NB4 (cell line): ENCODE results near the gene CDC26.
A peak's percentile ranks its signal among the peaks of the same experiment; 100 is the strongest.

ENCODE experiments used
- DNase-seq: peaks from one replicate; pipeline ENCODE4 v3.0.0; 2010; ENCODE audit warnings: low read depth
- H3K4me3 ChIP-seq: one replicate; pipeline ENCODE4 v1.5.1; 2011; ENCODE audit warnings: mild to moderate bottlenecking, low read depth, low read length, moderate library complexity
- MYC ChIP-seq: IDR thresholded peaks from 2 replicates; pipeline ENCODE4 v1.6.1; 2011; ENCODE audit warnings: low read depth, low read length
- POLR2A ChIP-seq: IDR thresholded peaks from 2 replicates; pipeline ENCODE4 v1.6.1; 2011; ENCODE audit warnings: mild to moderate bottlenecking; ENCODE audit not compliant: insufficient read length; ENCODE audit errors: extremely low read depth
- TF ChIP-seq, protein P1 (sequence below): IDR thresholded peaks from one replicate; pipeline ENCODE4 v1.5.1; 2012; ENCODE audit warnings: low read depth, low read length
- TF ChIP-seq, protein P2 (sequence below): IDR thresholded peaks from 2 replicates; pipeline ENCODE4 v1.6.1; 2011; ENCODE audit warnings: low read depth, low read length

Gene CDC26

DNA sequence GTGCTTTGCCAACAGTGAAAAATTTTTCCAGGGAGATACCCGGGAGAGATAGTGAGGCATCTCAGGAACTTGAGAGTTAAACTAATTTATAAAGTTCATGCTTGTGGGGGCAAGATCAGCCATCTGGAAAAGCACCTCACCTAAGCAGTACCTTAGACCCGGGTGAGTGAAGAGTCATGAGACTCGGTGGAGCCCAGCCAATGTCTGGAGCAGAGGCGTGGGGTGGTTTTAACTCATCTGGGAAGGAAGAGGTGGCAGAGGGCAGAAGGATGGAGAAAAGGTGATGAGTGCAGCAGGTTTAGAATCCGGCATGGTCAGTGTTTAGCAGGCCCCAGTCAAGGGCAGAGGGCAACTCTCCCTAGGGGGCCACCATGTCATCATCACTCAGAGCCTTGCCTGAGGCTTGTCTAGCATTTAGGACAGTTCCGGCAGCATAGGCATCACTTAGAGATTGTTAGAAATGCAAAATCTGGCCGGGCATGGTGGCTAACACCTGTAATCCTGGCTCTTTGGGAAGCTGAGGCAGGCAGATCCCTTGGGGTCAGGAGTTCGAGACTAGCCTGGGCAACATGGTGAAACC lies 32.1 kb upstream of the CDC26 start:
- H3K4me3 ChIP-seq: no peak overlapping the region
- no peak for DNase-seq
- TF ChIP-seq MYC (no peak), POLR2A (no peak)
- TF ChIP-seq, protein P1, sequence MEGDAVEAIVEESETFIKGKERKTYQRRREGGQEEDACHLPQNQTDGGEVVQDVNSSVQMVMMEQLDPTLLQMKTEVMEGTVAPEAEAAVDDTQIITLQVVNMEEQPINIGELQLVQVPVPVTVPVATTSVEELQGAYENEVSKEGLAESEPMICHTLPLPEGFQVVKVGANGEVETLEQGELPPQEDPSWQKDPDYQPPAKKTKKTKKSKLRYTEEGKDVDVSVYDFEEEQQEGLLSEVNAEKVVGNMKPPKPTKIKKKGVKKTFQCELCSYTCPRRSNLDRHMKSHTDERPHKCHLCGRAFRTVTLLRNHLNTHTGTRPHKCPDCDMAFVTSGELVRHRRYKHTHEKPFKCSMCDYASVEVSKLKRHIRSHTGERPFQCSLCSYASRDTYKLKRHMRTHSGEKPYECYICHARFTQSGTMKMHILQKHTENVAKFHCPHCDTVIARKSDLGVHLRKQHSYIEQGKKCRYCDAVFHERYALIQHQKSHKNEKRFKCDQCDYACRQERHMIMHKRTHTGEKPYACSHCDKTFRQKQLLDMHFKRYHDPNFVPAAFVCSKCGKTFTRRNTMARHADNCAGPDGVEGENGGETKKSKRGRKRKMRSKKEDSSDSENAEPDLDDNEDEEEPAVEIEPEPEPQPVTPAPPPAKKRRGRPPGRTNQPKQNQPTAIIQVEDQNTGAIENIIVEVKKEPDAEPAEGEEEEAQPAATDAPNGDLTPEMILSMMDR: no peak
- TF ChIP-seq, protein P2, sequence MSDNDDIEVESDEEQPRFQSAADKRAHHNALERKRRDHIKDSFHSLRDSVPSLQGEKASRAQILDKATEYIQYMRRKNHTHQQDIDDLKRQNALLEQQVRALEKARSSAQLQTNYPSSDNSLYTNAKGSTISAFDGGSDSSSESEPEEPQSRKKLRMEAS: no peak

- no peak for TF ChIP-seq MYC
- no peak for TF ChIP-seq POLR2A
- TF ChIP-seq, protein P2: no peak
- TF ChIP-seq, protein P1: no peak
- no peak for DNase-seq
- H3K4me3 ChIP-seq: no peak overlapping the region
Observed at GRCh38 chr9:113306566-113306965, 31.2 kb upstream of the CDC26 start.

- no peak for DNase-seq
- H3K4me3 ChIP-seq: no peak within 1 kb of the TSS
- TF ChIP-seq, protein P2: no peak
- TF ChIP-seq POLR2A (no peak), MYC (no peak)
- TF ChIP-seq, protein P1: no peak
Observed at GRCh38 chr9:113302792-113303418, 27.5 kb upstream of the CDC26 start, which contains the start of gene RNF183. Gene RNF183 (minus strand): TSS chr9:113303376. CDS start chr9:113298184, 5,192 bp downstream.

DNA sequence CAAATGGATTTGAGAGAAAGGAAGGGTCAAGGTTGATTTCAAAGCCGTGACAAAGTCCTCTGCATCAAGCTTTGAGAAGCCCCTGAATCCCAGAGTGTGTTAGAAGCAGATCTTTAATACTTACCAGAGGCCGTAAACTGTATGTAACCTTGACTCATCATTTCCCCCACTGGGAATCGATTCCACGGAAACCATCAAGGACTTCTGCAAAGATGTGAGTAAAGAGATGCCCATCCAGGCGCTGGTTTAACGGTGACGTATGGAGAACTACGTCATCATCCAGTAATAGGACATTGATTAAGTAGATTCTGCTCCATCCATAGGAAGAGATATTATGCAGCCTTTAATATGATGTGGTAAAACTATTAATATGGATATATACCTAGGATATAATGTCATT lies 26.2 kb upstream of the CDC26 start:
- no peak overlapping the region for H3K4me3 ChIP-seq
- DNase-seq: peak; percentile 28
- TF ChIP-seq, protein P2: no peak
- TF ChIP-seq MYC (no peak), POLR2A (no peak)
- TF ChIP-seq, protein P1: no peak

DNA sequence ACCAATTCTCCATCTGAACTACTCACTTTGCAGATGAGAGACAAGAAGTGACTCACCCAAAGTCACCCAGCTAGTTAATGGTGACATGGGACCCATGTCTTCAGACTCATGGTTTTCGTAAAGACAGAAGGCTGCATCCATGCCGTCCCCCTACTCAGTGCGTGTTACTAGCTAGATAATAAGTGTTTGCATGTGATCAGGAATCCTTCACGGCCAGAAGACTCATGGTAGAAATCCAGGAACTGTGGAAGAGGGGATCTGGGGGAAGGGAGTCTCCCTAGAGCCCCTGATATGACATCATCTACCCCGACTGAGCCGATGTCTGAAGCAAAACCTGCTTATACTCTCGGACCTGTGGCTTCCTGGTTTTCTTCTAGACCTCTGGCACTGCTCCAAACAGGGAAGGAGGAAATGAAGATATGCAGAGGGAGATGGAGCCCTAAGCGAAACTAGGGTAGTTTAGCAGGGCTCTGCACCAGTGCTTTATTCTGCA lies 24.5 kb upstream of the CDC26 start:
- TF ChIP-seq, protein P1: no peak
- TF ChIP-seq MYC (no peak), POLR2A (no peak)
- TF ChIP-seq, protein P2: no peak
- H3K4me3 ChIP-seq: no peak overlapping the region
- DNase-seq: peak; percentile 53
